GM10248 (cell line): Measurements from ENCODE around the gene POC1B.

ENCODE experiments used
- CTCF ChIA-PET: fragments of 300-600 bp; sonication (Branson Sonifier 250); formaldehyde crosslinking; extraction: SDS; loops from one replicate; lab custom pipeline; 2021; ENCODE audit warnings: antibody characterized with exemption; lab: Yijun Ruan, JAX
- POLR2A ChIA-PET: fragments of 350-650 bp; sonication (Branson Sonifier 250); formaldehyde crosslinking; extraction: SDS; loops from one replicate; lab custom pipeline; 2020; ENCODE audit warnings: antibody characterized with exemption; lab: Yijun Ruan, JAX
- DNase-seq: peaks from one replicate; pipeline ENCODE4 v3.0.0; 2012; ENCODE audit errors: extremely low spot score
- CTCF ChIP-seq: IDR thresholded peaks from 2 replicates; pipeline ENCODE4 v1.5.1; 2012; ENCODE audit warnings: mild to moderate bottlenecking, low read depth; ENCODE audit errors: extremely low read depth, missing control alignments, control extremely low read depth

Gene POC1B

GRCh38 chr12:89484470-89484869 is 41.4 kb downstream of the POC1B start:
- no peak for TF ChIP-seq CTCF
- POLR2A ChIA-PET, result no interaction called here
- DNase-seq, result no peak
- CTCF ChIA-PET, result interaction anchor here (1.0 to 2.1 kb wide), 3 partner anchors 9 to 467 kb away, joined by 3 to 5 read pairs (median 5); no protein-coding TSS in a partner anchor

- no peak for TF ChIP-seq CTCF
- DNase-seq, result no peak
- ChIA-PET POLR2A (no interaction called here), CTCF (interaction anchor here (0.9 to 1.5 kb wide), 2 partner anchors 11 to 43 kb away, joined by 3 read pairs; partner anchors contain the start of gene GALNT4)
Measured at GRCh38 chr12:89481213-89481914, 44.5 kb downstream of the POC1B start.

GRCh38 chr12:89479982-89480381 is 45.9 kb downstream of the POC1B start:
- CTCF ChIA-PET, result interaction anchor here (0.8 to 1.0 kb wide), 2 partner anchors 9 to 462 kb away, joined by 3 read pairs; no protein-coding TSS in a partner anchor
- no peak for DNase-seq
- TF ChIP-seq CTCF, result no peak
- POLR2A ChIA-PET, result no interaction called here

GRCh38 chr12:89477633-89478279 is 48.1 kb downstream of the POC1B start:
- no peak for DNase-seq
- ChIA-PET CTCF (interaction anchor here (1.0 to 2.2 kb wide), 3 partner anchors 12 to 47 kb away, joined by 4 to 7 read pairs (median 4); partner anchors contain the start of gene GALNT4), POLR2A (no interaction called here)
- no peak for TF ChIP-seq CTCF

GRCh38 chr12:89476904-89477595 is 48.8 kb downstream of the POC1B start:
- DNase-seq, result no peak
- CTCF ChIA-PET, result interaction anchor here (0.9 to 2.2 kb wide), 4 partner anchors 12 to 66 kb away, joined by 3 to 7 read pairs (median 5); partner anchors contain the start of gene GALNT4
- TF ChIP-seq CTCF, result no peak
- POLR2A ChIA-PET, result no interaction called here

GRCh38 chr12:89476232-89476631 is 49.6 kb downstream of the POC1B start:
- no peak for TF ChIP-seq CTCF
- POLR2A ChIA-PET, result no interaction called here
- CTCF ChIA-PET, result interaction anchor here (0.9 to 2.2 kb wide), 3 partner anchors 14 to 67 kb away, joined by 3 to 7 read pairs (median 6); partner anchors contain the start of gene GALNT4
- no peak for DNase-seq
